Fibroblast of lung (primary cell): ENCODE measurements around the gene MSMO1. TPM values are rescaled to one million over a fixed set of nuclear protein-coding genes. Genes with fewer than 3 reads are reported as not detected.

ENCODE experiments used
- DNase-seq, 2 donors: peaks; one replicate each; pipeline versions ENCODE4 v3.0.0 to v3.0.0-alpha.2; 2010; ENCODE audit warnings: low read depth in 2 of 2
- H2AFZ ChIP-seq: 2 replicates; pipeline ENCODE4 v1.5.1; 2012; ENCODE audit warnings: low read length, control low read depth, inconsistent platforms
- H3K27ac ChIP-seq: 2 replicates; pipeline ENCODE4 v1.5.1; 2011; ENCODE audit warnings: low read length, control low read depth; ENCODE audit not compliant: insufficient read depth
- H3K27me3 ChIP-seq: 2 replicates; pipeline ENCODE4 v1.5.1; 2011; ENCODE audit warnings: mild to moderate bottlenecking, low read length; ENCODE audit not compliant: control insufficient read depth, insufficient read depth
- H3K36me3 ChIP-seq: 2 replicates; pipeline ENCODE4 v1.5.1; 2011; ENCODE audit warnings: low read length; ENCODE audit not compliant: control insufficient read depth, insufficient read depth
- H3K4me1 ChIP-seq: 2 replicates; pipeline ENCODE4 v1.5.1; 2011; ENCODE audit warnings: low read length; ENCODE audit not compliant: control insufficient read depth, insufficient read depth; ENCODE audit errors: extremely low read depth
- H3K4me2 ChIP-seq: 2 replicates; pipeline ENCODE4 v1.5.1; 2011; ENCODE audit warnings: low read length, control low read depth; ENCODE audit not compliant: insufficient read depth; ENCODE audit errors: extremely low read depth
- H3K4me3 ChIP-seq, 4 experiments: fragments of 200-600 bp in 1 of 4; sonication (generic) in 1 of 4; replicated peaks in 1 of 4; 2 replicates each; pipeline ENCODE4 v1.5.1; 2011 to 2016; ENCODE audit warnings: low read length in 4 of 4, low read depth in 3 of 4, mild to moderate bottlenecking in 3 of 4, control low read depth in 2 of 4, inconsistent platforms in 1 of 4, mixed read lengths in 1 of 4; ENCODE audit not compliant: insufficient read depth in 1 of 4; ENCODE audit errors: control extremely low read depth in 1 of 4
- H3K79me2 ChIP-seq: 2 replicates; pipeline ENCODE4 v1.5.1; 2012; ENCODE audit warnings: mild to moderate bottlenecking, low read length, inconsistent platforms; ENCODE audit not compliant: control insufficient read depth, insufficient read depth
- H3K9ac ChIP-seq: 2 replicates; pipeline ENCODE4 v1.5.1; 2011; ENCODE audit warnings: mild to moderate bottlenecking, low read length, control low read depth; ENCODE audit not compliant: insufficient read depth
- H3K9me3 ChIP-seq: 2 replicates; pipeline ENCODE4 v1.5.1; 2012; ENCODE audit warnings: low read depth, low read length; ENCODE audit not compliant: control insufficient read depth, insufficient read depth
- H4K20me1 ChIP-seq: 2 replicates; pipeline ENCODE4 v1.5.1; 2011; ENCODE audit warnings: low read length; ENCODE audit not compliant: control insufficient read depth, insufficient read depth; ENCODE audit errors: extremely low read depth
- EZH2 ChIP-seq: IDR thresholded peaks from 2 replicates; pipeline ENCODE4 v1.5.1; 2012; ENCODE audit warnings: low read length, control low read depth, mild to moderate bottlenecking; ENCODE audit errors: missing control alignments
- polyA plus RNA-seq, 2 donors: library from polyadenylated mRNA; depleted of rRNA in 1 of 2; stranded (reverse) in 1 of 2; unstranded in 1 of 2; fragments of >200 nt; gene quantifications; 2 replicates each; pipeline ENCODE4 v1.2.1, GENCODE V29; 2011 to 2012; ENCODE audit warnings: missing spikeins in 1 of 2
- total RNA-seq: library from RNA; depleted of rRNA; stranded (reverse); fragments of >200 nt; gene quantifications from 2 replicates; pipeline ENCODE4 v1.2.1, GENCODE V29; 2014
- TF ChIP-seq, protein P1 (sequence below), 2 donors: IDR thresholded peaks in 1 of 2; conservative IDR thresholded peaks in 1 of 2; 1 replicate in 1 of 2; 2 replicates in 1 of 2; pipeline ENCODE4 v1.5.1; 2011 to 2012; ENCODE audit warnings: low read length in 2 of 2, control low read depth in 1 of 2, inconsistent platforms in 1 of 2, low read depth in 1 of 2, mild to moderate bottlenecking in 1 of 2

The MSMO1 gene
- total and polyA plus RNA-seq, 2 donors (not counting 1 experiment from before 2014, with no cell fraction given), result 328 to 743 TPM

DNA sequence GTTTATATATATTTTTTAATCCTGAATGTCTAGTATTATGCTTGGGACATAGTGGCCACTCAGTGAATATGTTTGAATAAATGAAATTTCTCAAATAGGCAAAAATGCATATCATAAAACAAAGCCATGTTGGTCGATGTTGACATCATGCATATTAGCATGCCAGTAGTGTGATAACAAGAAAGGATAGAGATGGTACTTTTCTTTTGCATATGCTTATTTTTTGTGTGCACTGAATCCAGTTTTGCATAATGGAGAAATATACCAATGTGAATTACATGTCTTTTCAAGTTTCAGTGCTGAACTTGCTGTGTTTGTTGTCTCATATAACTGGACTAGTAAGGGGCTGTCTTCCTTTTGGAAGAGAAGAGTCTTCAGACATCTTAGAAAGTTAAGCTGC, 58.9 kb downstream of the MSMO1 start:
- no peaks in the 10 kb centered on the region for H3K79me2 ChIP-seq

DNA sequence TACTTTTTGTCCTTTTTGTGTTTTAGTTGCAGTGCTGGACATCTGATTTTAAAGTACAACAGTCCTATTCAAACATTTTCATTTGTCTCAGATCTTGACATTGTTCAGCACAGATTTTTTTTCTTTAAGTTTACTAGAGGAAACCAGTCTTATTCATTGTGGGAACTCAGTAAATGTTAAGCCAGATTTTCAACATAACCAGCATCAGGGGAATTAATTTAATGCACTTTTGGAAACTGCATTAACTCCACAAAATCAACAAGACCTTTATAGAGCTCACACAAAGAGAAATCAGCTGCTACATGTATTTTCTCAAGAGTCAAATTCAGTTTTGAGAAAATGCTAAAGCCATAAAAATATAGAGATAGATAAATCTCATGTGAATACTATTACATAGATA, 61.3 kb downstream of the MSMO1 start:
- Histone ChIP-seq H3K36me3 (no peaks in the 10 kb centered on the region), H3K9ac (no peak overlapping the region), H4K20me1 (no peaks in the 10 kb centered on the region), H3K4me1 (no peaks in the 10 kb centered on the region), H3K79me2 (no peaks in the 10 kb centered on the region), H3K27me3 (no peaks in the 10 kb centered on the region), H2AFZ (no peak overlapping the region), H3K4me2 (no peak overlapping the region), H3K27ac (no peak overlapping the region), H3K4me3 (no peak overlapping the region), H3K9me3 (no peaks in the 10 kb centered on the region)
- TF ChIP-seq EZH2, result no peak
- TF ChIP-seq, protein P1, sequence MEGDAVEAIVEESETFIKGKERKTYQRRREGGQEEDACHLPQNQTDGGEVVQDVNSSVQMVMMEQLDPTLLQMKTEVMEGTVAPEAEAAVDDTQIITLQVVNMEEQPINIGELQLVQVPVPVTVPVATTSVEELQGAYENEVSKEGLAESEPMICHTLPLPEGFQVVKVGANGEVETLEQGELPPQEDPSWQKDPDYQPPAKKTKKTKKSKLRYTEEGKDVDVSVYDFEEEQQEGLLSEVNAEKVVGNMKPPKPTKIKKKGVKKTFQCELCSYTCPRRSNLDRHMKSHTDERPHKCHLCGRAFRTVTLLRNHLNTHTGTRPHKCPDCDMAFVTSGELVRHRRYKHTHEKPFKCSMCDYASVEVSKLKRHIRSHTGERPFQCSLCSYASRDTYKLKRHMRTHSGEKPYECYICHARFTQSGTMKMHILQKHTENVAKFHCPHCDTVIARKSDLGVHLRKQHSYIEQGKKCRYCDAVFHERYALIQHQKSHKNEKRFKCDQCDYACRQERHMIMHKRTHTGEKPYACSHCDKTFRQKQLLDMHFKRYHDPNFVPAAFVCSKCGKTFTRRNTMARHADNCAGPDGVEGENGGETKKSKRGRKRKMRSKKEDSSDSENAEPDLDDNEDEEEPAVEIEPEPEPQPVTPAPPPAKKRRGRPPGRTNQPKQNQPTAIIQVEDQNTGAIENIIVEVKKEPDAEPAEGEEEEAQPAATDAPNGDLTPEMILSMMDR (conservative IDR thresholded peaks at IDR 0.05 in 1 of 2, IDR thresholded peaks at IDR 0.05 in 1 of 2; ENCODE audit: low read depth in 1 of 2, low read length in 2 of 2), result no peak
- DNase-seq, result no peak

More for the DNA sequence above, 58.9 kb downstream of the MSMO1 start:
- no peak for TF ChIP-seq EZH2
- TF ChIP-seq, protein P1 (conservative IDR thresholded peaks at IDR 0.05 in 1 of 2, IDR thresholded peaks at IDR 0.05 in 1 of 2; ENCODE audit: low read depth in 1 of 2, low read length in 2 of 2), result no peak
- H2AFZ ChIP-seq, result no peak overlapping the region
- no peak overlapping the region for H3K27ac ChIP-seq
- H3K4me3 ChIP-seq, result no peak overlapping the region
- H3K36me3 ChIP-seq, result no peaks in the 10 kb centered on the region
- H3K9ac ChIP-seq, result no peak overlapping the region
- H3K4me2 ChIP-seq, result no peak overlapping the region
- no peaks in the 10 kb centered on the region for H3K27me3 ChIP-seq
- no peaks in the 10 kb centered on the region for H4K20me1 ChIP-seq
- no peaks in the 10 kb centered on the region for H3K4me1 ChIP-seq
- no peak for DNase-seq
- H3K9me3 ChIP-seq, result no peaks in the 10 kb centered on the region

Other genes with a start within 250 kb of the MSMO1 start
- gene TMEM192, start 214.8 kb upstream of the MSMO1 start, total RNA-seq, result 4.1 and 6.9 TPM in 2 replicates
- gene TMEM192, start 214.8 kb upstream of the MSMO1 start, polyA plus RNA-seq, result 17.0 and 23.7 TPM in 2 replicates
- 23.1 and 26.1 TPM in 2 replicates for gene KLHL2, start 120.1 kb upstream of the MSMO1 start, total RNA-seq
- 13.5 and 14.5 TPM in 2 replicates for gene KLHL2, start 120.1 kb upstream of the MSMO1 start, polyA plus RNA-seq
- 51.7 and 63.2 TPM in 2 replicates for gene CPE, start 51.3 kb downstream of the MSMO1 start, total RNA-seq
- 20.2 and 45.1 TPM in 2 replicates for gene CPE, start 51.3 kb downstream of the MSMO1 start, polyA plus RNA-seq